ENCODE data around the gene SCUBE1. TPM values are rescaled to one million over a fixed set of nuclear protein-coding genes. Genes with fewer than 3 reads are reported as not detected.

SCUBE1 gene
- total and polyA plus RNA-seq, 2 of the 8 experiments (the other 6 are each of a cell fraction or from before 2014, with no cell fraction given) = 2.3 to 4.9 TPM

GRCh38 chr22:43177479-43177878 is 165.7 kb downstream of the SCUBE1 start:
- no peak overlapping the region for H3K14ac ChIP-seq (ENCODE audit: insufficient read length)
- H2AK5ac ChIP-seq (ENCODE audit: low read depth, low read length) = no peak overlapping the region
- no peaks in the 10 kb centered on the region for H3K9me3 ChIP-seq (ENCODE audit: insufficient read depth in 2 of 2, low read depth in 1 of 2, low read length in 1 of 2)
- H3K9ac ChIP-seq (replicated peaks in 1 of 4; ENCODE audit: extremely low read depth in 1 of 4, low read depth in 3 of 4, low read length in 3 of 4) = no peak overlapping the region
- 86% methylated on average over 7 of the region's 7 CpGs; no CpG with 5 or more reads in 1 of the 2 experiments for WGBS, 2 experiments (ENCODE audit: extremely low coverage in 1 of 2, insufficient coverage in 1 of 2, insufficient read length in 1 of 2, insufficient replicate concordance in 2 of 2, low coverage in 1 of 2, low lambda C conversion rate in 2 of 2, missing lambda C conversion rate in 1 of 2)
- H2BK20ac ChIP-seq (ENCODE audit: low read length) = no peak overlapping the region
- DNase-seq (ENCODE audit: low read depth in 1 of 2, low spot score in 2 of 2) = no peak
- H4K5ac ChIP-seq (ENCODE audit: insufficient read length, low read depth, low read length) = no peak overlapping the region
- peaks cover 29 to 70% (median 62%) of the 10 kb centered on the region in 4 experiments for H3K36me3 ChIP-seq (ENCODE audit: control insufficient read depth in 2 of 4, insufficient read depth in 4 of 4, low read length in 3 of 4)
- POLR2A ChIA-PET (ENCODE audit: partially characterized antibody) = interaction anchor here (1.2 kb wide), 1 partner anchor 9 kb away, joined by 4 read pairs; the partner anchor contains the start of gene TTLL12
- no peaks in the 10 kb centered on the region for H3K27me3 ChIP-seq (replicated peaks in 1 of 4; ENCODE audit: control insufficient read depth in 3 of 4, extremely low read depth in 1 of 4, insufficient read depth in 3 of 4, low read length in 3 of 4)
- no peak overlapping the region for H2BK5ac ChIP-seq (ENCODE audit: low read depth, low read length)
- no peak for TF ChIP-seq ATF3 (IDR thresholded peaks at IDR 0.05; ENCODE audit: insufficient read depth, low read depth, low read length)
- no peak for TF ChIP-seq SUZ12 (IDR thresholded peaks at IDR 0.05; ENCODE audit: low read length)
- TF ChIP-seq RNF2 (IDR thresholded peaks at IDR 0.05; ENCODE audit: borderline replicate concordance, low read depth, low read length, missing control alignments, poor library complexity, severe bottlenecking) = no peak
- no peak for TF ChIP-seq ASH2L (IDR thresholded peaks at IDR 0.05; ENCODE audit: low read length)
- no peak for TF ChIP-seq EGR1 (IDR thresholded peaks at IDR 0.05; ENCODE audit: borderline replicate concordance, low read depth, low read length)
- TF ChIP-seq SIX5 (IDR thresholded peaks at IDR 0.05; ENCODE audit: low read depth, low read length) = no peak
- TF ChIP-seq TAF7 (optimal IDR thresholded peaks at IDR 0.05; ENCODE audit: borderline replicate concordance, low read depth, low read length) = no peak
- TF ChIP-seq YY1 (IDR thresholded peaks at IDR 0.05; ENCODE audit: low read depth, low read length) = no peak
- CTCF ChIA-PET (ENCODE audit: partially characterized antibody) = no interaction called here
- H3K4me2 ChIP-seq (ENCODE audit: insufficient read depth in 1 of 2, low read depth in 2 of 2, low read length in 2 of 2) = no peak overlapping the region
- no peak overlapping the region for H4K91ac ChIP-seq (replicated peaks; ENCODE audit: insufficient read length, low read length)
- H3K56ac ChIP-seq (replicated peaks; ENCODE audit: insufficient read length, low read depth, low read length) = no peak overlapping the region
- no peak overlapping the region for H3K27ac ChIP-seq (ENCODE audit: low read depth, low read length)
- H4K20me1 ChIP-seq (replicated peaks in 1 of 2; ENCODE audit: control insufficient read depth in 1 of 2, insufficient read depth in 2 of 2, low read length in 2 of 2) = peaks cover 4 to 18% of the 10 kb centered on the region in 2 experiments
- no peaks in the 10 kb centered on the region; a peak in 2 of 7 replicates for H3K4me1 ChIP-seq (replicated peaks in 1 of 4; ENCODE audit: control insufficient read depth in 3 of 4, insufficient read depth in 4 of 4, low read length in 3 of 4)
- no peak overlapping the region for H3K4me3 ChIP-seq (ENCODE audit: extremely low read depth in 1 of 4, insufficient read depth in 2 of 4, low read depth in 3 of 4, low read length in 4 of 4)
- no peak overlapping the region for H2AFZ ChIP-seq (ENCODE audit: low read length)
- H3K79me2 ChIP-seq (ENCODE audit: control insufficient read depth in 1 of 2, insufficient read depth in 2 of 2, low read length in 2 of 2) = no peaks in the 10 kb centered on the region
- no peak overlapping the region for H2BK12ac ChIP-seq (ENCODE audit: low read depth, low read length)
- no peak overlapping the region for H2BK15ac ChIP-seq (ENCODE audit: low read length)
- no peak overlapping the region for H3K4ac ChIP-seq (replicated peaks; ENCODE audit: insufficient read length, low read depth, low read length)
- no peaks in the 10 kb centered on the region for H3K79me1 ChIP-seq (ENCODE audit: low read depth, low read length)
- H2BK120ac ChIP-seq (replicated peaks; ENCODE audit: low read depth, low read length) = no peak overlapping the region
- no peak overlapping the region for H3K23ac ChIP-seq (ENCODE audit: insufficient read length)
- H3K18ac ChIP-seq (ENCODE audit: extremely low read depth, low read length) = no peak overlapping the region
- FAIRE-seq = no peak
- H4K8ac ChIP-seq (ENCODE audit: extremely low read depth, insufficient read depth, low read length) = no peak overlapping the region
- no peaks in the 10 kb centered on the region for H3K23me2 ChIP-seq (ENCODE audit: low read depth, low read length)
